Adrenal gland (tissue), 5 donors: ENCODE data around the gene NCEH1.

Experiments used
- POLR2A ChIP-seq, 2 donors: fragments of 450-650 bp; IDR thresholded peaks; one replicate each; pipeline ENCODE4 v1.6.1; 2017; ENCODE audit warnings: antibody characterized with exemption in 2 of 2, mild to moderate bottlenecking in 2 of 2, moderate library complexity in 1 of 2
- TF ChIP-seq, protein P1 (sequence below), 6 experiments: fragments of 450-650 bp in 4 of 6; fragments of 200-600 bp in 2 of 6; sonication (generic) in 1 of 6; IDR thresholded peaks; 1 replicate in 5 of 6; 2 replicates in 1 of 6; pipeline versions ENCODE4 v1.5.1 to v1.8.0; 2016 to 2021; ENCODE audit warnings: antibody characterized with exemption in 6 of 6, mild to moderate bottlenecking in 2 of 6, moderate library complexity in 1 of 6
- donor health status: DM: no; HTN: no; CAD: no.

DNA sequence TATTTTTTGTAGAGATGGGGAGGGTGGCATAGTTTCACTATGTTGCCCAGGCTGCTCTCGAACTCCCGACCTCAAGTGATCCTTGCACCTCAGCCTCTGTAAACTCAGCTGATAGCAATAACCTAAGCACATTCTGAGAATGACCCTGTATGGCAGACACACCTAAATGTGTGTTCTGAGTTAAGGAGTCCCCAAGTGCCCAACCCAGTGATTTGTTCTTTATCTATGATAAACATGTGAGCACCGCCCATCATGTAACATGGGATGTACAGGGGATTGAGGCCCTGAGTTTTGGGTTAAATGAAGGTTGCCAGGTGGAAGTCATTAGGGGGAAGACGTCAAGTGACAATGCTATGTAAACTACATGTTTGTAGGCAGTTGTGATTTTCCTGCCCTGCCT, 5.7 kb downstream of the NCEH1 start:
- TF ChIP-seq, protein P1, sequence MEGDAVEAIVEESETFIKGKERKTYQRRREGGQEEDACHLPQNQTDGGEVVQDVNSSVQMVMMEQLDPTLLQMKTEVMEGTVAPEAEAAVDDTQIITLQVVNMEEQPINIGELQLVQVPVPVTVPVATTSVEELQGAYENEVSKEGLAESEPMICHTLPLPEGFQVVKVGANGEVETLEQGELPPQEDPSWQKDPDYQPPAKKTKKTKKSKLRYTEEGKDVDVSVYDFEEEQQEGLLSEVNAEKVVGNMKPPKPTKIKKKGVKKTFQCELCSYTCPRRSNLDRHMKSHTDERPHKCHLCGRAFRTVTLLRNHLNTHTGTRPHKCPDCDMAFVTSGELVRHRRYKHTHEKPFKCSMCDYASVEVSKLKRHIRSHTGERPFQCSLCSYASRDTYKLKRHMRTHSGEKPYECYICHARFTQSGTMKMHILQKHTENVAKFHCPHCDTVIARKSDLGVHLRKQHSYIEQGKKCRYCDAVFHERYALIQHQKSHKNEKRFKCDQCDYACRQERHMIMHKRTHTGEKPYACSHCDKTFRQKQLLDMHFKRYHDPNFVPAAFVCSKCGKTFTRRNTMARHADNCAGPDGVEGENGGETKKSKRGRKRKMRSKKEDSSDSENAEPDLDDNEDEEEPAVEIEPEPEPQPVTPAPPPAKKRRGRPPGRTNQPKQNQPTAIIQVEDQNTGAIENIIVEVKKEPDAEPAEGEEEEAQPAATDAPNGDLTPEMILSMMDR (IDR thresholded peaks at IDR 0.05), result no peak
- TF ChIP-seq POLR2A (IDR thresholded peaks at IDR 0.05), result no peak
